Lower lobe of right lung (tissue), 2 donors: ENCODE results near the gene CDKAL1. TPM values are rescaled to one million over a fixed set of nuclear protein-coding genes. Genes with fewer than 3 reads are reported as not detected.
A peak's percentile ranks its signal among the peaks of the same experiment; 100 is the strongest.

Source experiments
- ATAC-seq, 2 donors: fragments of 200-7000 bp; cut with Tn5 transposase; one replicate each; pipeline ENCODE4 v1.9.1; 2020 to 2022; ENCODE audit warnings: mild to moderate bottlenecking in 2 of 2, moderate library complexity in 2 of 2
- DNase-seq: peaks from one replicate; pipeline ENCODE4 v3.0.0-alpha.2; 2020
- H3K27ac ChIP-seq: fragments of 200-600 bp; one replicate; pipeline ENCODE4 v1.8.0; 2022
- H3K27me3 ChIP-seq: fragments of 200-600 bp; one replicate; pipeline ENCODE4 v1.8.0; 2022; ENCODE audit warnings: low read depth
- H3K36me3 ChIP-seq: fragments of 200-600 bp; one replicate; pipeline ENCODE4 v1.8.0; 2022; ENCODE audit warnings: mild to moderate bottlenecking
- H3K4me1 ChIP-seq: fragments of 200-600 bp; one replicate; pipeline ENCODE4 v1.8.0; 2022
- H3K4me3 ChIP-seq: fragments of 200-600 bp; one replicate; pipeline ENCODE4 v1.8.0; 2022; ENCODE audit warnings: mild to moderate bottlenecking
- H3K9me3 ChIP-seq: fragments of 200-600 bp; one replicate; pipeline ENCODE4 v1.8.0; 2022
- intact Hi-C: fragments of 100-400 bp; cut with DNase I; formaldehyde crosslinking; loops from one replicate; pipeline ENCODE4 v1.11.0; 2022
- total RNA-seq: library from RNA; stranded (reverse); fragmentation: NEBNext Ultra II Directional; extraction: Animal tissue kit (Norgen Biotek cat#: 25700); gene quantifications from one replicate; pipeline ENCODE4 v1.2.1, GENCODE V29; 2021
- TF ChIP-seq, protein P1 (sequence below): fragments of 200-600 bp; IDR thresholded peaks from one replicate; pipeline ENCODE4 v1.8.0; 2022; ENCODE audit warnings: antibody characterized with exemption, mild to moderate bottlenecking
- donor health status: DM: no; HTN: yes; CAD: no; lungs with severe emphysema.

Gene CDKAL1
- total RNA-seq, 1 donor from 2014 or later: 16.0 TPM

- H3K4me3 ChIP-seq: no peak overlapping the region
- DNase-seq: no peak
These were observed 499.3 kb downstream of the CDKAL1 start for GRCh38 chr6:21033575-21034026.

DNA sequence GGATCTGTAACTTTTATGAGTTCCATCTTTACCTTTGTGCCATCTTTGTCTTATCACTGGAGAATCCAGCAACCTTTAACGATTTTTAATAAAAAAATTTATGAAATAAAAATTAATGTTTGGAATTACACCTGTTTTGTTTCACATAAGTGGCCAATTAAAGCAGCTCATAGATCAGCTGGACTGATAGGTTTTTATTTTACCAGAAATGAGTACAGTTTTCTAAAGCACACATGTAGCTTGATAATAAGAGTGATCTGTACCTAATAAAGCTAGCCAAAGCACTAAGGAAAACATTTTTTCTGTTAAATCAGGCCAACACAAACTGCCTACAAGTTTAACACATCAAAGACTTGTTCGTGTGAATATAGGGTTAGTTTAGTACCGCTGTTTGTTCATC, 500.1 kb downstream of the CDKAL1 start:
- H3K36me3 ChIP-seq: no peaks in the 10 kb centered on the region
- H3K27me3 ChIP-seq: no peaks in the 10 kb centered on the region
- no peaks in the 10 kb centered on the region for H3K9me3 ChIP-seq
- H3K4me1 ChIP-seq: no peaks in the 10 kb centered on the region
- DNase-seq: no peak
- no peak overlapping the region for H3K27ac ChIP-seq
- no peak for ATAC-seq
- H3K4me3 ChIP-seq: no peak overlapping the region
- TF ChIP-seq, protein P1, sequence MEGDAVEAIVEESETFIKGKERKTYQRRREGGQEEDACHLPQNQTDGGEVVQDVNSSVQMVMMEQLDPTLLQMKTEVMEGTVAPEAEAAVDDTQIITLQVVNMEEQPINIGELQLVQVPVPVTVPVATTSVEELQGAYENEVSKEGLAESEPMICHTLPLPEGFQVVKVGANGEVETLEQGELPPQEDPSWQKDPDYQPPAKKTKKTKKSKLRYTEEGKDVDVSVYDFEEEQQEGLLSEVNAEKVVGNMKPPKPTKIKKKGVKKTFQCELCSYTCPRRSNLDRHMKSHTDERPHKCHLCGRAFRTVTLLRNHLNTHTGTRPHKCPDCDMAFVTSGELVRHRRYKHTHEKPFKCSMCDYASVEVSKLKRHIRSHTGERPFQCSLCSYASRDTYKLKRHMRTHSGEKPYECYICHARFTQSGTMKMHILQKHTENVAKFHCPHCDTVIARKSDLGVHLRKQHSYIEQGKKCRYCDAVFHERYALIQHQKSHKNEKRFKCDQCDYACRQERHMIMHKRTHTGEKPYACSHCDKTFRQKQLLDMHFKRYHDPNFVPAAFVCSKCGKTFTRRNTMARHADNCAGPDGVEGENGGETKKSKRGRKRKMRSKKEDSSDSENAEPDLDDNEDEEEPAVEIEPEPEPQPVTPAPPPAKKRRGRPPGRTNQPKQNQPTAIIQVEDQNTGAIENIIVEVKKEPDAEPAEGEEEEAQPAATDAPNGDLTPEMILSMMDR: no peak
- intact Hi-C loops: no loop called here

More at GRCh38 chr6:21033575-21034026, 499.3 kb downstream of the CDKAL1 start:
- intact Hi-C loops: no loop called here
- no peak overlapping the region for H3K27ac ChIP-seq
- no peaks in the 10 kb centered on the region for H3K9me3 ChIP-seq
- ATAC-seq: peak; percentile 35 to 45
- no peaks in the 10 kb centered on the region for H3K36me3 ChIP-seq
- no peaks in the 10 kb centered on the region for H3K27me3 ChIP-seq
- TF ChIP-seq, protein P1: no peak
- no peaks in the 10 kb centered on the region for H3K4me1 ChIP-seq

- intact Hi-C loops: no loop called here
- ATAC-seq (no peak), DNase-seq (no peak)
These were observed 503.2 kb downstream of the CDKAL1 start for GRCh38 chr6:21037453-21037852.

DNA sequence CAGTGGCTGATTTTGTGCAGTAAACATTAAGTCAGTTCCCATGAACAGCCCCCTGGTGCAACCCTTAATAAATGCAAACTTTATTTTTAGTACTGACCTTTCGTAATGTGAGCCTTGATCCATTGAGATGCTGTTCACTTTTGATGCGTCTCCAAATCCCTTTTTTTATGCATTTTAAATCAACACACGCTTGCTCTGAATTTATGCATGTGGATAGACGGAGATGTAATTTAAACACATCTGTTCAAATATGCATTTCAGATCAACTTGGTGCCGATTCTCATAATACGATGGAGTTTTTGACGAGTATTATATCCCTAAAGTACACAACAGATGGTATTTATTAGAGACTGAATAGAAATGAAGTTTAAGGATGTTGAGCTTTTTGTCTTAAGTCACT, 505.7 kb downstream of the CDKAL1 start:
- Histone ChIP-seq H3K4me1 (no peaks in the 10 kb centered on the region), H3K27ac (no peak overlapping the region), H3K36me3 (no peaks in the 10 kb centered on the region), H3K4me3 (no peak overlapping the region), H3K27me3 (no peaks in the 10 kb centered on the region), H3K9me3 (no peaks in the 10 kb centered on the region)
- ATAC-seq: no peak
- intact Hi-C loops: no loop called here
- no peak for DNase-seq
- TF ChIP-seq, protein P1: no peak

More at GRCh38 chr6:21037453-21037852, 503.2 kb downstream of the CDKAL1 start:
- Histone ChIP-seq H3K9me3 (no peaks in the 10 kb centered on the region), H3K4me1 (no peaks in the 10 kb centered on the region), H3K4me3 (no peak overlapping the region), H3K27me3 (no peaks in the 10 kb centered on the region), H3K27ac (no peak overlapping the region), H3K36me3 (no peaks in the 10 kb centered on the region)
- TF ChIP-seq, protein P1: no peak

- H3K27me3 ChIP-seq: no peaks in the 10 kb centered on the region
- intact Hi-C loops: no loop called here
- no peak overlapping the region for H3K4me3 ChIP-seq
- ATAC-seq (no peak), DNase-seq (no peak)
- H3K4me1 ChIP-seq: no peaks in the 10 kb centered on the region
- H3K36me3 ChIP-seq: no peaks in the 10 kb centered on the region
- H3K27ac ChIP-seq: no peak overlapping the region
- H3K9me3 ChIP-seq: no peaks in the 10 kb centered on the region
- TF ChIP-seq, protein P1: no peak
These were observed 511.0 kb downstream of the CDKAL1 start for GRCh38 chr6:21045135-21045700.
